Natural killer cell (primary cell): Measurements from ENCODE around the gene PPP1R2B. TPM values are rescaled to one million over a fixed set of nuclear protein-coding genes. Genes with fewer than 3 reads are reported as not detected.
"Not testable (repeated sequence)": the region's sequence is repeated elsewhere in the genome, so short reads cannot be mapped to it uniquely, and the experiment has no call there.

Experiments
- ATAC-seq, 3 donors: fragments of 150-1000 bp in 2 of 3; fragments of 200-7000 bp in 1 of 3; cut with Tn5 transposase; 1 replicate in 1 of 3; 2 replicates in 2 of 3; pipeline ENCODE4 v1.10.0; 2021; ENCODE audit warnings: mild to moderate bottlenecking in 2 of 3, moderate library complexity in 2 of 3
- DNase-seq, 2 donors: peaks; one replicate each; pipeline versions ENCODE4 v3.0.0 to v3.0.0-alpha.2; 2013 to 2021; ENCODE audit warnings: mixed read lengths in 1 of 2
- H3K27ac ChIP-seq: one replicate; pipeline ENCODE4 v1.5.1; 2013; ENCODE audit warnings: mild to moderate bottlenecking, low read length
- H3K27me3 ChIP-seq: one replicate; pipeline ENCODE4 v1.6.1; 2013; ENCODE audit warnings: low read length; ENCODE audit not compliant: control insufficient read depth, insufficient read depth
- H3K36me3 ChIP-seq: one replicate; pipeline ENCODE4 v1.6.1; 2013; ENCODE audit warnings: low read length; ENCODE audit not compliant: control insufficient read depth, insufficient read depth
- H3K4me1 ChIP-seq: one replicate; pipeline ENCODE4 v1.6.1; 2013; ENCODE audit warnings: low read length; ENCODE audit not compliant: control insufficient read depth, insufficient read depth
- H3K4me3 ChIP-seq: one replicate; pipeline ENCODE4 v1.5.1; 2013; ENCODE audit warnings: low read length
- H3K9me3 ChIP-seq: one replicate; pipeline ENCODE4 v1.6.1; 2013; ENCODE audit warnings: low read length; ENCODE audit not compliant: control insufficient read depth, insufficient read depth
- H3K27ac Mint-ChIP-seq, 2 donors: one replicate each; pipeline ENCODE4 v1.8.0; 2022; ENCODE audit warnings: mild to moderate bottlenecking in 2 of 2, mixed read lengths in 2 of 2, moderate library complexity in 1 of 2
- H3K27me3 Mint-ChIP-seq, 2 donors: one replicate each; pipeline ENCODE4 v1.8.0; 2022; ENCODE audit warnings: low read depth in 2 of 2, mixed read lengths in 2 of 2
- H3K36me3 Mint-ChIP-seq: one replicate; pipeline ENCODE4 v1.8.0; 2022; ENCODE audit warnings: mixed read lengths
- H3K4me1 Mint-ChIP-seq, 2 donors: one replicate each; pipeline ENCODE4 v1.8.0; 2022; ENCODE audit warnings: mixed read lengths in 2 of 2
- H3K4me3 Mint-ChIP-seq: one replicate; pipeline ENCODE4 v1.8.0; 2022; ENCODE audit warnings: mild to moderate bottlenecking, moderate library complexity, mixed read lengths
- H3K9me3 Mint-ChIP-seq, 2 donors: one replicate each; pipeline ENCODE4 v1.8.0; 2022; ENCODE audit warnings: mixed read lengths in 2 of 2
- CTCF ChIP-seq: fragments of 200-600 bp; IDR thresholded peaks from one replicate; pipeline ENCODE4 v1.8.0; 2022; ENCODE audit warnings: antibody characterized with exemption
- WGBS: methylation state at CpG from one replicate; pipeline ENCODE4 v1.1.7; 2013; ENCODE audit warnings: missing lambda C conversion rate; ENCODE audit not compliant: insufficient coverage; 5-methylcytosine and 5-hydroxymethylcytosine counted together
- intact Hi-C: fragments of 100-400 bp; cut with micrococcal nuclease; formaldehyde crosslinking; loops from one replicate; pipeline ENCODE4 v1.14.2; 2022
- total RNA-seq, 4 donors: library from RNA; stranded (reverse); fragments of 120-200 nt in 1 of 4; gene quantifications; one replicate each; pipeline versions ENCODE4 v1.2.3 to v1.2.4, GENCODE V29; 2013 to 2022

PPP1R2B gene
- total RNA-seq, 3 donors from 2014 or later (not counting 1 experiment from before 2014, with no cell fraction given) = 0.20 to 0.39 (median 0.26) TPM

DNA sequence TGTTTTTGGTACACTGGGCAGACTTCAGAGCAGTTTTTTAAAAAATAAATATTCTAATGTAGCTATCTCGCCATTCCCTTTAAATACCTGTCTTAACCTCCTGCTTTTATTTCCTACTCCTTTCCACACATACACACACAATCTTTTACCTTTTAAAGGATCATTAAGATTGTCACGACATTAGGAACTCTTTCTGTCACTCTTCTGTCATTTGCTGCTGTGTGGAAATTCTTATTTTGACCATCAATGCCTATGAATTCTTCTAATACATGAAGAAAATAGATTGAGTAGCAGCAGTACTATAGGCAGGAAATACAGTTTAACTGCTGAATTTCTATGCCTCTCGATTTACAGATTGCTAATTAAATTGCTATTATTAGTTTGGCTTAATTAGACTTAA lies 1.8 kb downstream of the PPP1R2B start:
- Mint-ChIP-seq H3K4me3 (no peak overlapping the region), H3K9me3 (peaks cover 4 to 26% of the 10 kb centered on the region in 2 donors), H3K27me3 (peaks cover 21 to 60% of the 10 kb centered on the region in 2 donors), H3K4me1 (no peaks in the 10 kb centered on the region), H3K27ac (no peak overlapping the region), H3K36me3 (peaks cover 27% of the 10 kb centered on the region)
- DNase-seq (no peak), ATAC-seq (no peak)
- TF ChIP-seq CTCF = no peak
- no peak overlapping the region for H3K27ac ChIP-seq
- H3K4me3 ChIP-seq = no peak overlapping the region
- WGBS = 82% methylated on average over 2 of the region's 3 CpGs
- peaks cover 14% of the 10 kb centered on the region for H3K27me3 ChIP-seq
- no peaks in the 10 kb centered on the region for H3K4me1 ChIP-seq
- no peaks in the 10 kb centered on the region for H3K36me3 ChIP-seq
- intact Hi-C loops = no loop called here
- H3K9me3 ChIP-seq = peaks cover 13% of the 10 kb centered on the region

DNA sequence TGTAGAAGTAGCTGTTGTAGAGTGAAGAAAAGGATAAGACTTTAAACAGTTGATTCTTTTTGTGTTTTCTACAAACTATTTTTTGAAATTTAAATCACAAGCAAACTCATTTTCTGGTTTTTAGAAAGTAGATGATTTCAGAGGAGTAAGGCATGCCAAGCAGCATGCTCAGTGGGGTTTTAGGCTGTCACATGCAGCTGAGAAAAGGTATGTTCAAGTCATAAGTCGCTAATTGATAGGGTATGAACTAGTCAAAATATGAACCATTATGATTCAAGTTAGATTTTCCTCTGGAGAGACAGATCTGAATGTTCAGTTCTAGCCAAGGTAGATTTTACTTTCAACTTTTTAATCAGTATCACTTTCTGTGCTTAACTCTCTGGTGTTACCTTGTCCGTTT lies 3.0 kb downstream of the PPP1R2B start:
- H3K4me1 Mint-ChIP-seq, DNase-seq, H3K4me3 Mint-ChIP-seq, ATAC-seq, H3K4me3 ChIP-seq, H3K36me3 ChIP-seq, H3K4me1 ChIP-seq, H3K27ac ChIP-seq, intact Hi-C loops, H3K27ac Mint-ChIP-seq: not testable (repeated sequence)
- Mint-ChIP-seq H3K36me3 (peaks cover 20% of the 10 kb centered on the region), H3K27me3 (peaks cover 18 to 49% of the 10 kb centered on the region in 2 donors), H3K9me3 (peaks cover 2 to 23% of the 10 kb centered on the region in 2 donors)
- WGBS = 80% methylated on average over 1 of the region's 2 CpGs
- Histone ChIP-seq H3K9me3 (peaks cover 12% of the 10 kb centered on the region), H3K27me3 (peaks cover 14% of the 10 kb centered on the region)

DNA sequence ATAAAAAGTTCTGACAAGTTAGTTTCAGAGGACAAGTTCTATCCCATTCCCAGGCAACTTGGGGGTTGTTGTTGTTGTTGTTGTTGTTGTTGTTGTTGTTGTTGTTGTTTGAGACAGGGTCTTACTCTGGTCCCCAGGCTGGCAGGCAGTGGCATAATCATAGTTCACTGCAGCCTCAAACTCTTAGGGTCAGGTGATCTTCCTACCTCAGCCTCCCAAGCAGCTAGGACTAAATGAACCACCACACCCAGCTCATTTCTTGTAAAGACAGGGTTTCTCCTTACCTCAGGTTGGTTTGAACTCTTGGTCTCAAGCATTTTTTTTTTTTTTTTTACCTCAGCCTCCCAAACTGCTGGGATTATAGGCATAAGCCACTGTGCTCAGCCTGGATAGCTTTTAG lies 15.3 kb downstream of the PPP1R2B start:
- H3K9me3 Mint-ChIP-seq = peaks cover 2% of the 10 kb centered on the region in 2 donors

GRCh38 chr5:156870498-156870839 lies 20.4 kb downstream of the PPP1R2B start:
- peaks cover 3% of the 10 kb centered on the region for H3K9me3 ChIP-seq
- Mint-ChIP-seq H3K4me1 (peaks cover 14 to 17% of the 10 kb centered on the region in 2 donors), H3K27me3 (no peaks in the 10 kb centered on the region), H3K9me3 (peaks cover 4 to 8% of the 10 kb centered on the region in 2 donors), H3K4me3 (no peak overlapping the region), H3K27ac (no peak overlapping the region), H3K36me3 (peaks cover 21% of the 10 kb centered on the region)
- no peak overlapping the region for H3K4me3 ChIP-seq
- no peak for TF ChIP-seq CTCF
- ATAC-seq (no peak), DNase-seq (no peak)
- intact Hi-C loops = no loop called here
- 83% methylated on average over 1 of the region's 1 CpG for WGBS
- no peak overlapping the region for H3K27ac ChIP-seq
- no peaks in the 10 kb centered on the region for H3K36me3 ChIP-seq
- no peaks in the 10 kb centered on the region for H3K4me1 ChIP-seq
- no peaks in the 10 kb centered on the region for H3K27me3 ChIP-seq

More for the DNA sequence above, 15.3 kb downstream of the PPP1R2B start:
- DNase-seq = no peak
- no peaks in the 10 kb centered on the region for H3K27me3 ChIP-seq
- TF ChIP-seq CTCF = no peak
- H3K27ac ChIP-seq = no peak overlapping the region
- H3K36me3 ChIP-seq = no peaks in the 10 kb centered on the region
- H3K27ac Mint-ChIP-seq = no peak overlapping the region
- H3K4me3 ChIP-seq = no peak overlapping the region
- H3K9me3 ChIP-seq = no peaks in the 10 kb centered on the region
- peaks cover 0 to under 1% of the 10 kb centered on the region in 2 donors for H3K27me3 Mint-ChIP-seq
- intact Hi-C loops = no loop called here
- H3K4me3 Mint-ChIP-seq = no peak overlapping the region
- peaks cover 13 to 14% of the 10 kb centered on the region in 2 donors for H3K4me1 Mint-ChIP-seq
- no peak for ATAC-seq
- no peaks in the 10 kb centered on the region for H3K4me1 ChIP-seq
- H3K36me3 Mint-ChIP-seq = peaks cover 5% of the 10 kb centered on the region
